B cell (primary cell): ENCODE results near the gene DLK1.

Experiments used
- CTCF ChIP-seq: fragments of 200-600 bp; IDR thresholded peaks from one replicate; pipeline ENCODE4 v1.8.0; 2022; ENCODE audit warnings: antibody characterized with exemption, mild to moderate bottlenecking
- EZH2 ChIP-seq: IDR thresholded peaks from 2 replicates; pipeline ENCODE4 v1.6.1; 2012; ENCODE audit warnings: borderline replicate concordance, low read depth, mild to moderate bottlenecking, moderate library complexity, low read length; ENCODE audit not compliant: insufficient read depth, poor library complexity, severe bottlenecking

DNA sequence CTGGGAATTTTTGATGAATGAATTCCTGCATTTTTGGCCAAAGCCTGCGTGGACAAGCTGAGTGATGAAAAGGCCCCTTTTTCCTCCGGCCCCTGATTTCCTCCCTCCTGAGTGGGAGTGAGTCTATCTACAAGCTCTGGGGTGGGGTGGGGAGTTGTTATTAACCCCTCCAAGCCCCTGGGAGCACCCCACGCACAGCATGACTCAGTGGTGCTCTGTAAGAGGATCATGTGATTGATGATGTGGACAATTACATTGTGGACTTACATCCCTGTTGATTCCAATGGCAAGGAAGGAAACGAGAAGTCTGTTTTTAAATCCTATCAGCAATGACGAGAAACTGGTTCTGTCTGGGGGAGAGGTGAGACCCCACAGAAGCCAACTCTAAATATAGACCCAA lies 5.1 kb upstream of the DLK1 start:
- TF ChIP-seq EZH2, result no peak
- no peak for TF ChIP-seq CTCF
